Stomach smooth muscle (tissue), 2 donors: ENCODE measurements around the gene NOL4L.

Experiments used
- H3K27ac ChIP-seq: one replicate; pipeline ENCODE4 v1.7.0; 2013; ENCODE audit warnings: mild to moderate bottlenecking, low read length, inconsistent platforms
- H3K27me3 ChIP-seq, 2 donors: one replicate each; pipeline ENCODE4 v1.7.0; 2013; ENCODE audit warnings: low read length in 2 of 2; ENCODE audit not compliant: insufficient read depth in 2 of 2, control insufficient read depth in 1 of 2
- H3K36me3 ChIP-seq, 2 donors: one replicate each; pipeline ENCODE4 v1.7.0; 2013; ENCODE audit warnings: low read length in 2 of 2; ENCODE audit not compliant: control insufficient read depth in 2 of 2, insufficient read depth in 2 of 2
- H3K4me1 ChIP-seq: one replicate; pipeline ENCODE4 v1.7.0; 2013; ENCODE audit warnings: low read length; ENCODE audit not compliant: control insufficient read depth, insufficient read depth
- H3K4me3 ChIP-seq, 2 donors: one replicate each; pipeline ENCODE4 v1.7.0; 2013; ENCODE audit warnings: low read length in 2 of 2
- H3K9ac ChIP-seq, 2 donors: one replicate each; pipeline ENCODE4 v1.7.0; 2013; ENCODE audit warnings: low read length in 2 of 2, mild to moderate bottlenecking in 1 of 2
- H3K9me3 ChIP-seq, 2 donors: one replicate each; pipeline ENCODE4 v1.7.0; 2013; ENCODE audit warnings: low read length in 2 of 2; ENCODE audit not compliant: control insufficient read depth in 2 of 2
- donor health status: healthy.
- donor health status: Pancreatic carcinoma.

The NOL4L gene

GRCh38 chr20:32433311-32434021 is 151.7 kb downstream of the NOL4L start:
- no peaks in the 10 kb centered on the region for H3K9me3 ChIP-seq
- H3K27me3 ChIP-seq: no peaks in the 10 kb centered on the region
- H3K9ac ChIP-seq: no peak overlapping the region
- H3K4me1 ChIP-seq: peaks cover 2% of the 10 kb centered on the region
- peaks cover 74 to 90% of the 10 kb centered on the region in 2 donors for H3K36me3 ChIP-seq
- H3K4me3 ChIP-seq: no peak overlapping the region
- no peak overlapping the region for H3K27ac ChIP-seq

- peaks cover 70 to 85% of the 10 kb centered on the region in 2 donors for H3K36me3 ChIP-seq
- H3K4me3 ChIP-seq: no peak overlapping the region
- H3K4me1 ChIP-seq: no peaks in the 10 kb centered on the region
- H3K9ac ChIP-seq: no peak overlapping the region
- no peaks in the 10 kb centered on the region for H3K27me3 ChIP-seq
- no peak overlapping the region for H3K27ac ChIP-seq
- H3K9me3 ChIP-seq: no peaks in the 10 kb centered on the region
Measured at GRCh38 chr20:32432277-32432676, 152.9 kb downstream of the NOL4L start.

- Histone ChIP-seq H3K4me1 (no peaks in the 10 kb centered on the region), H3K36me3 (peaks cover 63 to 77% of the 10 kb centered on the region in 2 donors), H3K27me3 (no peaks in the 10 kb centered on the region), H3K9me3 (no peaks in the 10 kb centered on the region), H3K9ac (no peak overlapping the region), H3K4me3 (no peak overlapping the region), H3K27ac (no peak overlapping the region)
Measured at GRCh38 chr20:32431457-32431856, 153.7 kb downstream of the NOL4L start.

- Histone ChIP-seq H3K27me3 (no peaks in the 10 kb centered on the region), H3K4me1 (no peaks in the 10 kb centered on the region), H3K9ac (no peak overlapping the region), H3K36me3 (peaks cover 47 to 61% of the 10 kb centered on the region in 2 donors), H3K9me3 (no peaks in the 10 kb centered on the region), H3K4me3 (no peak overlapping the region), H3K27ac (no peak overlapping the region)
Measured at GRCh38 chr20:32429745-32430360, 155.3 kb downstream of the NOL4L start.

- no peak overlapping the region for H3K27ac ChIP-seq
Measured at GRCh38 chr20:32429343-32429742, 155.8 kb downstream of the NOL4L start.

GRCh38 chr20:32427996-32428395 is 157.1 kb downstream of the NOL4L start:
- Histone ChIP-seq H3K9me3 (no peaks in the 10 kb centered on the region), H3K36me3 (peaks cover 38 to 46% of the 10 kb centered on the region in 2 donors), H3K27me3 (no peaks in the 10 kb centered on the region), H3K4me3 (no peak overlapping the region), H3K27ac (no peak overlapping the region), H3K9ac (no peak overlapping the region), H3K4me1 (no peaks in the 10 kb centered on the region)

More at GRCh38 chr20:32429343-32429742, 155.8 kb downstream of the NOL4L start:
- Histone ChIP-seq H3K36me3 (peaks cover 44 to 57% of the 10 kb centered on the region in 2 donors), H3K4me3 (no peak overlapping the region), H3K27me3 (no peaks in the 10 kb centered on the region), H3K4me1 (no peaks in the 10 kb centered on the region), H3K9ac (no peak overlapping the region), H3K9me3 (no peaks in the 10 kb centered on the region)

GRCh38 chr20:32421290-32421689 is 163.8 kb downstream of the NOL4L start:
- H3K4me1 ChIP-seq: peaks cover 2% of the 10 kb centered on the region
- H3K27me3 ChIP-seq: no peaks in the 10 kb centered on the region
- H3K4me3 ChIP-seq: no peak overlapping the region
- H3K9me3 ChIP-seq: no peaks in the 10 kb centered on the region
- no peak overlapping the region for H3K27ac ChIP-seq
- no peaks in the 10 kb centered on the region for H3K36me3 ChIP-seq
- H3K9ac ChIP-seq: no peak overlapping the region

GRCh38 chr20:32418376-32418775 is 166.8 kb downstream of the NOL4L start:
- Histone ChIP-seq H3K4me1 (peaks cover 6% of the 10 kb centered on the region), H3K4me3 (no peak overlapping the region), H3K9me3 (no peaks in the 10 kb centered on the region), H3K27me3 (no peaks in the 10 kb centered on the region), H3K9ac (no peak overlapping the region), H3K36me3 (peaks cover 0 to 3% of the 10 kb centered on the region in 2 donors), H3K27ac (no peak overlapping the region)

- Histone ChIP-seq H3K4me1 (peaks cover 6% of the 10 kb centered on the region), H3K27ac (no peak overlapping the region), H3K27me3 (no peaks in the 10 kb centered on the region), H3K4me3 (no peak overlapping the region), H3K9ac (no peak overlapping the region), H3K36me3 (peaks cover 0 to 4% of the 10 kb centered on the region in 2 donors), H3K9me3 (no peaks in the 10 kb centered on the region)
Measured at GRCh38 chr20:32416206-32416605, 168.9 kb downstream of the NOL4L start.

GRCh38 chr20:32415494-32415893 is 169.6 kb downstream of the NOL4L start:
- Histone ChIP-seq H3K27ac (no peak overlapping the region), H3K4me3 (no peak overlapping the region), H3K9me3 (no peaks in the 10 kb centered on the region), H3K4me1 (peaks cover 6% of the 10 kb centered on the region), H3K9ac (no peak overlapping the region), H3K36me3 (peaks cover under 1 to 4% of the 10 kb centered on the region in 2 donors), H3K27me3 (no peaks in the 10 kb centered on the region)
